HEK293T (cell line): ENCODE data around the gene CRADD.

Experiments used
- ARNT ChIP-seq: fragments of 450-650 bp; IDR thresholded peaks from 2 replicates; pipeline ENCODE4 v1.6.1; 2017; ENCODE audit warnings: mild to moderate bottlenecking
- BHLHE40 ChIP-seq: fragments of 450-650 bp; IDR thresholded peaks from 2 replicates; pipeline ENCODE4 v1.6.1; 2016; ENCODE audit warnings: mild to moderate bottlenecking, moderate library complexity, borderline replicate concordance
- CTBP1 ChIP-seq: fragments of 450-650 bp; IDR thresholded peaks from 2 replicates; pipeline ENCODE4 v1.6.1; 2016; ENCODE audit warnings: borderline replicate concordance
- ELF4 ChIP-seq: fragments of 450-650 bp; IDR thresholded peaks from 2 replicates; pipeline ENCODE4 v1.6.1; 2017; ENCODE audit warnings: antibody characterized with exemption
- FOXK2 ChIP-seq: fragments of 450-650 bp; IDR thresholded peaks from 2 replicates; pipeline ENCODE4 v1.6.1; 2016; ENCODE audit warnings: mild to moderate bottlenecking
- FOXM1 ChIP-seq: fragments of 450-650 bp; IDR thresholded peaks from 2 replicates; pipeline ENCODE4 v1.6.1; 2017; ENCODE audit warnings: mild to moderate bottlenecking, borderline replicate concordance
- HDGF ChIP-seq: fragments of 450-650 bp; IDR thresholded peaks from 2 replicates; pipeline ENCODE4 v1.6.1; 2017; ENCODE audit warnings: antibody characterized with exemption, borderline replicate concordance
- L3MBTL2 ChIP-seq: fragments of 450-650 bp; conservative IDR thresholded peaks from 2 replicates; pipeline ENCODE4 v1.6.1; 2016; ENCODE audit warnings: mild to moderate bottlenecking
- LEF1 ChIP-seq: fragments of 450-650 bp; IDR thresholded peaks from 2 replicates; pipeline ENCODE4 v1.6.1; 2017; ENCODE audit warnings: mild to moderate bottlenecking, borderline replicate concordance
- NFRKB ChIP-seq: fragments of 450-650 bp; IDR thresholded peaks from 2 replicates; pipeline ENCODE4 v1.6.1; 2016; ENCODE audit warnings: mild to moderate bottlenecking, moderate library complexity
- SP1 ChIP-seq: fragments of 450-650 bp; IDR thresholded peaks from 2 replicates; pipeline ENCODE4 v1.6.1; 2017
- SUZ12 ChIP-seq: fragments of 450-650 bp; IDR thresholded peaks from 2 replicates; pipeline ENCODE4 v1.6.1; 2016; ENCODE audit warnings: mild to moderate bottlenecking
- TARDBP ChIP-seq: fragments of 450-650 bp; IDR thresholded peaks from 2 replicates; pipeline ENCODE4 v1.6.1; 2016
- ZNF384 ChIP-seq: fragments of 450-650 bp; IDR thresholded peaks from 2 replicates; pipeline ENCODE4 v1.6.1; 2016

GRCh38 chr12:93763746-93764147 is 86.6 kb downstream of the CRADD start:
- TF ChIP-seq ZNF384 (no peak), LEF1 (no peak), SP1 (no peak), L3MBTL2 (no peak), ARNT (no peak), FOXK2 (no peak), TARDBP (no peak), SUZ12 (no peak), BHLHE40 (no peak), ELF4 (no peak), CTBP1 (no peak), NFRKB (no peak), HDGF (no peak), FOXM1 (no peak)
